CD4-positive, alpha-beta T cell (primary cell): ENCODE results near the gene ADGRG1. TPM values are rescaled to one million over a fixed set of nuclear protein-coding genes. Genes with fewer than 3 reads are reported as not detected.

Experiments
- ATAC-seq: fragments of 200-7000 bp; cut with Tn5 transposase; one replicate; pipeline ENCODE4 v1.10.0; 2022; ENCODE audit warnings: mild to moderate bottlenecking; ENCODE audit not compliant: poor library complexity
- CTCF ChIA-PET: fragments of 350-600 bp; sonication (Branson Sonifier 250); formaldehyde crosslinking; loops from one replicate; lab custom pipeline; 2021; ENCODE audit warnings: antibody characterized with exemption, inconsistent platforms; lab: Charles Lee
- POLR2A ChIA-PET: fragments of 350-600 bp; sonication (Branson Sonifier 250); formaldehyde crosslinking; loops from one replicate; lab custom pipeline; 2021; ENCODE audit warnings: antibody characterized with exemption, inconsistent platforms; lab: Charles Lee
- DNase-seq, 14 experiments: peaks; one replicate each; pipeline ENCODE4 v3.0.0-alpha.2; 2013 to 2020; ENCODE audit warnings: mixed read lengths in 2 of 14
- H3K27ac ChIP-seq, 2 donors: one replicate each; pipeline versions ENCODE4 v1.5.1 to v1.7.0; 2013; ENCODE audit warnings: low read length in 2 of 2, low read depth in 1 of 2, mild to moderate bottlenecking in 1 of 2
- H3K27me3 ChIP-seq, 2 experiments: 1 replicate in 1 of 2; 2 replicates in 1 of 2; pipeline versions ENCODE4 v1.6.1 to v1.7.0; 2013; ENCODE audit warnings: low read length in 2 of 2, control low read depth in 1 of 2, mild to moderate bottlenecking in 1 of 2, moderate library complexity in 1 of 2; ENCODE audit not compliant: insufficient read depth in 2 of 2, control insufficient read depth in 1 of 2
- H3K36me3 ChIP-seq: one replicate; pipeline ENCODE4 v1.6.1; 2013; ENCODE audit warnings: low read length, control low read depth; ENCODE audit not compliant: insufficient read depth
- H3K4me1 ChIP-seq: one replicate; pipeline ENCODE4 v1.6.1; 2013; ENCODE audit warnings: low read length, control low read depth; ENCODE audit not compliant: insufficient read depth
- H3K4me3 ChIP-seq: one replicate; pipeline ENCODE4 v1.5.1; 2013; ENCODE audit warnings: mild to moderate bottlenecking, low read length, moderate library complexity
- H3K9me3 ChIP-seq, 2 experiments: 1 replicate in 1 of 2; 2 replicates in 1 of 2; pipeline versions ENCODE4 v1.6.1 to v1.7.0; 2013; ENCODE audit warnings: low read length in 2 of 2, mild to moderate bottlenecking in 2 of 2, control low read depth in 1 of 2, moderate library complexity in 1 of 2; ENCODE audit not compliant: control insufficient read depth in 1 of 2, insufficient read depth in 1 of 2
- H3K27ac Mint-ChIP-seq: one replicate; pipeline ENCODE4 v1.8.0; 2020; ENCODE audit warnings: mixed read lengths
- H3K27me3 Mint-ChIP-seq: one replicate; pipeline ENCODE4 v1.8.0; 2021; ENCODE audit warnings: mixed read lengths
- H3K36me3 Mint-ChIP-seq: one replicate; pipeline ENCODE4 v1.8.0; 2021; ENCODE audit warnings: low read depth, mixed read lengths
- H3K4me1 Mint-ChIP-seq: one replicate; pipeline ENCODE4 v1.8.0; 2021; ENCODE audit warnings: low read depth, mixed read lengths
- H3K4me3 Mint-ChIP-seq: one replicate; pipeline ENCODE4 v1.8.0; 2020; ENCODE audit warnings: mild to moderate bottlenecking, mixed read lengths
- H3K9me3 Mint-ChIP-seq: one replicate; pipeline ENCODE4 v1.8.0; 2020; ENCODE audit warnings: mixed read lengths
- intact Hi-C, 2 experiments: fragments of 100-400 bp; cut with DNase I in 1 of 2; cut with micrococcal nuclease in 1 of 2; formaldehyde crosslinking; loops; one replicate each; pipeline versions ENCODE4 v1.15.1 to v1.9.0; 2023 to 2025; cut with DNase I, micrococcal nuclease
- total RNA-seq, 174 experiments: library from RNA in 2 of 174; stranded (reverse) in 2 of 174; gene quantifications; one replicate each; pipeline ENCODE4 v1.2.3 and lab custom pipeline; 2021 to 2026
- TF ChIP-seq, protein P1 (sequence below): fragments of 200-600 bp; IDR thresholded peaks from one replicate; pipeline ENCODE4 v1.8.0; 2022; ENCODE audit warnings: antibody characterized with exemption, mild to moderate bottlenecking

The ADGRG1 gene
- total RNA-seq, 2 experiments from 2014 or later: 1.8 to 2.3 TPM

DNA sequence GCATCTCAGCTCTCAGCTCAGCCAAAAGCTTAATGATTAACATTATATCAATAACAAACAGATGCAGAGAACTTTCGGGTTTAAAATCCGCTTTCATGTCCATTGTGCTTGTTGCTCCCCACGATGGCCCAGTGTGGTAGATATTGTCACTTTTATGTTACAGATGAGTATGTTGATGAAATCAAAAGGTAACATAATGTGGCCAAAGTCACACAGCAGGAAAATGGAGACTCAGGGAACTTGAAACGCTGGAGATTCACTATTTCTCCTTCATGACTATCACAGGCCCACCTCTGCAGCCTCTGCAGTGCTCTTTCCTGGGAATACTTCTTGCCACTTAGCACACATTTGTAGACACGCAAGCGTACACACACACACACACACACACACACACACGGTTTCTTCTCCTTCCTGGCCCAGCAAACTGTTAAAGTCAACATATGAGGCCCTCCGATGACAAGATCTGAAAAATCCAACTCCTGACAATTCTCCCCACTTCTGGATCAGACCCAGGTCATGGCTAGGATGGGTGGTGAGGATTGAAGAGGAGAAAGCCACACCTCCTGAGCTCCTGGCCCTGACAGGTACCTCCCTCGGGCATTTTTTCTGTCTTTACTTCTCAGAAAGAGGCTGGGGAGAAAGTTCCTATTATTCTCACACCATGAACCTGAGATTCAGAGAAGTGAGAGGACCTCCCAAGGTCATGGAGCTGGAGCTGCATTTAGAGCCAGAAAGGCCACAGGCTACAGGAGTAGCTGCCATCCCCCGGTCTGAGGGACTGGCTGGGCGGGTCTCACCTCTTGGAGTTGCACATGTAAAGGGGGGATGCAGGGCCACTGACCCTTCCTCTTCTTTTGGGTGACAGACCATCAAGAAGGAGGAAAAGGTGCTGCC, 75.8 kb downstream of the ADGRG1 start:
- no peaks in the 10 kb centered on the region for H3K9me3 Mint-ChIP-seq
- no peak overlapping the region for H3K27ac ChIP-seq
- ChIA-PET CTCF (no interaction called here), POLR2A (no interaction called here)
- no peak for ATAC-seq
- H3K36me3 Mint-ChIP-seq: no peaks in the 10 kb centered on the region
- H3K4me3 Mint-ChIP-seq: no peak overlapping the region
- DNase-seq: no peak
- intact Hi-C loops: no loop called here
- no peak overlapping the region for H3K27ac Mint-ChIP-seq
- no peaks in the 10 kb centered on the region for H3K4me1 Mint-ChIP-seq
- H3K9me3 ChIP-seq: no peaks in the 10 kb centered on the region
- TF ChIP-seq, protein P1, sequence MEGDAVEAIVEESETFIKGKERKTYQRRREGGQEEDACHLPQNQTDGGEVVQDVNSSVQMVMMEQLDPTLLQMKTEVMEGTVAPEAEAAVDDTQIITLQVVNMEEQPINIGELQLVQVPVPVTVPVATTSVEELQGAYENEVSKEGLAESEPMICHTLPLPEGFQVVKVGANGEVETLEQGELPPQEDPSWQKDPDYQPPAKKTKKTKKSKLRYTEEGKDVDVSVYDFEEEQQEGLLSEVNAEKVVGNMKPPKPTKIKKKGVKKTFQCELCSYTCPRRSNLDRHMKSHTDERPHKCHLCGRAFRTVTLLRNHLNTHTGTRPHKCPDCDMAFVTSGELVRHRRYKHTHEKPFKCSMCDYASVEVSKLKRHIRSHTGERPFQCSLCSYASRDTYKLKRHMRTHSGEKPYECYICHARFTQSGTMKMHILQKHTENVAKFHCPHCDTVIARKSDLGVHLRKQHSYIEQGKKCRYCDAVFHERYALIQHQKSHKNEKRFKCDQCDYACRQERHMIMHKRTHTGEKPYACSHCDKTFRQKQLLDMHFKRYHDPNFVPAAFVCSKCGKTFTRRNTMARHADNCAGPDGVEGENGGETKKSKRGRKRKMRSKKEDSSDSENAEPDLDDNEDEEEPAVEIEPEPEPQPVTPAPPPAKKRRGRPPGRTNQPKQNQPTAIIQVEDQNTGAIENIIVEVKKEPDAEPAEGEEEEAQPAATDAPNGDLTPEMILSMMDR: no peak
- no peak overlapping the region for H3K4me3 ChIP-seq
- H3K27me3 Mint-ChIP-seq: no peaks in the 10 kb centered on the region
- H3K27me3 ChIP-seq: no peaks in the 10 kb centered on the region
- no peaks in the 10 kb centered on the region for H3K36me3 ChIP-seq
- H3K4me1 ChIP-seq: no peaks in the 10 kb centered on the region

DNA sequence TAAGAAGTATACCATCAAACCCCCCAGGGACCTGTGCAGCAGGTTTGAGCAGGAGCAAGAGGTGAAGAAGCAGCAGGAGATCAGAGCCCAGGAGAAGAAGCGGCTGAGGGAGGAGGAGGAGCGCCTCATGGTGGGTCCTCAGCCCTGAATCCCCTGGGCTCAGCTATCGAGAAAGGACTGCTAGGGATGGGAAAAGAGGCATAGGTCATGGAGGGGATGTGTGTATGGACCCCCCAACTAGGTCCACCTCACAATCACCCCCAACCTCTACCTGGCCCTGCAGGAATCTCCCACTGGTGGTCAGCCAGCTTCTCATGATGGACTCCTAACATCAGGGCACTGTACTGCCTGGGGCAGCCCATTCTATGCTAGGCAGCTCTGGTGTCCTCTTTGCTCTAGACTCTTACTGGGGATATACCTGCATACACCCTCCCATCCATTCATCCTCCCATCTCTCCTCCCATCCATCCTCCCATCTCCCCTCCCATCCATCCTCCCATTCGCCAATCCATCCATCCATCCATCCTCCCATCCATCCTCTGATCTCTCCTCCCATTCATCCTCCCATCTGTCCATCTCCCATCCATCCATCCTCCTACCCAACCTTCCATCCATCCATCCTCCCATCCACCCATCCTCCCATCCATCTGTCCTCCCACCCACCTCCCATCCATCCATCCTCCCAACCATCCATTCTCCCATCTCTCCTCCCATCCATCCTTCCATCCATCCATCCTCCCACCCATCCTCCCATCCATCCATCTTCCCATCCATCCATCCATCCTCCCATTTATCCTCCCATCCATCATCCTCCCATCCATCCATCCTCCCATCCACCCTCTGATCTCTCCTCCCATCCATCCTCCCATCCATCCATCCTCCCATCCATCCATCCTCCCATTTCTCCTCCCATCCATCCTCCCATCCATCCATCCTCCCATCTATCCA, 76.7 kb downstream of the ADGRG1 start:
- Histone ChIP-seq H3K4me1 (no peaks in the 10 kb centered on the region), H3K9me3 (no peaks in the 10 kb centered on the region), H3K27me3 (no peaks in the 10 kb centered on the region), H3K36me3 (no peaks in the 10 kb centered on the region), H3K4me3 (no peak overlapping the region), H3K27ac (no peak overlapping the region)
- no peak overlapping the region for H3K4me3 Mint-ChIP-seq
- TF ChIP-seq, protein P1: no peak
- DNase-seq (no peak), ATAC-seq (no peak)
- no peaks in the 10 kb centered on the region for H3K4me1 Mint-ChIP-seq
- H3K9me3 Mint-ChIP-seq: no peaks in the 10 kb centered on the region
- no peaks in the 10 kb centered on the region for H3K27me3 Mint-ChIP-seq
- no peaks in the 10 kb centered on the region for H3K36me3 Mint-ChIP-seq
- no peak overlapping the region for H3K27ac Mint-ChIP-seq
- ChIA-PET CTCF (no interaction called here), POLR2A (no interaction called here)
- intact Hi-C loops: no loop called here

DNA sequence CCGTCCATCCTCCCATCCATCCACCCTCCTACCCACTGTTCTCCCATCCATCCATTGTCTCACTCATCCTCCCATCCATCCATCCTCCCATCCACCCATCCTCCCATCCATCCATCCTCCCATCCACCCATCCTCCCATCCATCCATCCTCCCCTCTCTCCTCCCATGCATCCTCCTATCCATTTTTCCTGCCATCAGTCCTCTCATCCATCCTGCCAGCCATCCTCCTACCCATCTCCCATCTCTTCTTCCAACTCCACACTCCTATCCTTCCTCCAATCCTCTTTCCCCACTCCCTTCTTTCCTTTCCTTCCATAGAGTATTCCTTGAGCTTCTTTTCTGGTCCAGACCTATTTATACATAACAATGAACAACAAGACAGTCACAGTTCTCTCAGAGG, 78.3 kb downstream of the ADGRG1 start:
- H3K27ac ChIP-seq: no peak overlapping the region
- no peak overlapping the region for H3K4me3 ChIP-seq
- Mint-ChIP-seq H3K4me1 (no peaks in the 10 kb centered on the region), H3K27ac (no peak overlapping the region), H3K36me3 (no peaks in the 10 kb centered on the region), H3K27me3 (no peaks in the 10 kb centered on the region), H3K4me3 (no peak overlapping the region), H3K9me3 (no peaks in the 10 kb centered on the region)
- DNase-seq: no peak
- ChIA-PET CTCF (no interaction called here), POLR2A (no interaction called here)
- intact Hi-C loops: no loop called here
- no peaks in the 10 kb centered on the region for H3K4me1 ChIP-seq
- TF ChIP-seq, protein P1: no peak
- no peak for ATAC-seq
- no peaks in the 10 kb centered on the region for H3K27me3 ChIP-seq
- no peaks in the 10 kb centered on the region for H3K36me3 ChIP-seq
- H3K9me3 ChIP-seq: no peaks in the 10 kb centered on the region
